Kasumi-1 (cell line): ENCODE data around the gene NBL1.

Source experiments
- DNase-seq, 2 experiments: peaks; one replicate each; lab custom pipeline; 2025; lab: John Stamatoyannopoulos, UW

NBL1 gene

DNA sequence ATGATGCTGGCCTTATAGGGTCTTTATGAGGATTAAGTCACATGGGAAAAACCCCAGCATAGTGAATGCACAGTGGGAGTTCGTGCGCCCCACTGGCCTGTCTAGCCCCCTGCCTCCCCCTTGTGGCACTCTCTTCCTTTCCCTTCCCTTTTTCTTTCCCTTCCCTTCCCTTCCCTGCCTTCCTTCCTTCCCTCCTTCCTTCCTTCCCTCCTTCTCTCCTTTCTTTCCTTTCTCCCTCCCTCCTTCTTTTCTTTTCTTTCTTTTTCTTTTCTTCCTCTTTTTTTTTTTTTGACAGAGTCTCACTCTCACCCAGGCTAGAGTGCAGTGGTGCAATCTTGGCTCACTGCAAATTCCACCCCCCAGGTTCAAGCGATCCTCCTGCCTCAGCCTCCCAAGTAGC is 59.2 kb downstream of the NBL1 start:
- DNase-seq: no peak

DNA sequence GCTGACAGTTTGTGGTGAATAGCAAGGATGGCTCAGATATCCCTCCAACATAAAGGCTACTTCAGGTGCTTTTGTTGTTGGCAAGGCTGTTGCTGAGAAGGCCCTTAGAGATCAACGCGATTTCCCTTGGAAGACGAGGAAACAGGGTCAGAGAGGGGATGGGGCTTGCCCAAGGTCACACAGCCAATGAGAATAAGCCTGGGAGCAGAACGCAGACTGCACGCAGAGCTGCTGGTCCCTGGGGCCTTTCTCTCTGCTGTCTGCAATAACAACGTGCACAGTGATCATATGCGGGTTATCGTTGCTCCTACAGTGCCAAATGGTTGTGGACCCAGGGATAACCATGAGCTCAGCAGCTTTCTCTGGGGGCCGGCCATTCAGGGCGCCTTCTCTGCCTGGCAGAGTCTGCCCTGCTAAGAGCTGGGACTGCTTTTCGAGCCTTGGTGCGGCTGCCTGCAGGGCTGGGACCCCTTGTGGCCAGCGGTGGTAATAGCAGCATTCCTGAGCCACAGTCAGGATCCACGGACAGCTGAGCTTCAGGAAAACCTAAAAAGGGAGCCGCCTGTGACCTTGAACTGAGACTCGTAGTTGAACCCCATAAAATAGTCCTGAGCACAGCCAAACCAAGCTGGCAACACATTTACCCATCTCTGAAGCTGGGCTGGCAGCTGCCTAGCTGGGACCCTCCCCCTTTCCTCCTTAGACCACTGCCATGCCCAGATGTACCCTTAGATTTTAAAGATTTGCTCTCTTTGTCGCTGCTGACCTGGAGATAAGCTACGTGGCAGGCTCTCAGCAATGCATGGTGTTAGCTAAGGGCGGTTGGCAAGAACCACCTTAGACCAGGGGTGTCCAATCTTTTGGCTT is 60.4 kb downstream of the NBL1 start:
- DNase-seq: peak; percentile 30 to 49

DNA sequence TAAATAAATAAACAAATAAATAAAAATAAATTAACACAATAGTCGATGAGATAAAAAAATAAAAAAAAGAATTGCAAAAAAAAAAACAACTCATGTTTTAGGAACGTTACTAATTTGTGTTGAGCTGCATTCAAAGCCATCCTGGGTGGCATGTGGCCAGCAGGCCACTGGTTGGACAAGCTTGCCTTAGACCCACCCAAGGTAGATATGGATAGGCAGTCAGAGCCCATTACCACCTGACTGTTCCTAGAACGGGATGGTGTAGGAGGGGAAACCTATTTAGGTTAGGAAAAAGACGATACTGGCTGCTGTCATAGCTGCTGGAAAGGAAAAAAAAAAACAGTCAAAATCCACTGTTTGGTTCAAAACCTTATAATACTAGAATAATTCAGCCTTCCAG is 61.4 kb downstream of the NBL1 start:
- no peak for DNase-seq

DNA sequence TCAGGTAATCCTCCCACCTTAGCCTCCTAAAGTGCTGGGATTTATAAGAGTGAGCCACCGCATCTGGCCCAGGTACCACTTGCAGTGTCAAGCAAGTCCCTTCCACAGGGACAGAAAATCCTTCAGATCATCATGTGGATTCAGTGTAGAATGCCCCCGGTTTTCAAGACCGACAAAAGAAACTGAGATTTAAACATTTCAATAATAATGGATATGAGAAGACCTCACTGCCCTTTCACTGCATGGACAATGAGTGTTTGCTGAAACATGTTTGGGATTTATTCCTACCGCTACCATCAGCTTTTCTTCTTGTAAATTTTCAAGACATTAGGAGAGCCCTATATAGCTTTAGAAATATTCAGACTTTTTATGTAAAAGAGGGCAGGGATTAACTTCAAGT is 62.0 kb downstream of the NBL1 start:
- DNase-seq: no peak
